ENCODE data around the gene ERVFRD-1. TPM values are rescaled to one million over a fixed set of nuclear protein-coding genes. Genes with fewer than 3 reads are reported as not detected.

Gene ERVFRD-1
- total and polyA plus RNA-seq, 2 of the 13 experiments (the other 11 are each of a cell fraction or from before 2014, with no cell fraction given) = not detected

- TF ChIP-seq ETS1 (CRISPR knock-in tag; IDR thresholded peaks at IDR 0.05) = no peak
- no peak for TF ChIP-seq SP4 (CRISPR knock-in tag; IDR thresholded peaks at IDR 0.05)
- no peak for TF ChIP-seq REPIN1 (CRISPR knock-in tag; IDR thresholded peaks at IDR 0.05; ENCODE audit: borderline replicate concordance, low read depth)
- no peak for TF ChIP-seq ZIK1 (CRISPR knock-in tag; IDR thresholded peaks at IDR 0.05; ENCODE audit: borderline replicate concordance, low read depth)
- no peak for TF ChIP-seq ZBTB39 (CRISPR knock-in tag; IDR thresholded peaks at IDR 0.05)
- no peak for TF ChIP-seq ZNF275 (CRISPR knock-in tag; IDR thresholded peaks at IDR 0.05; ENCODE audit: borderline replicate concordance)
- no peak for TF ChIP-seq FOXA1 (IDR thresholded peaks at IDR 0.05)
- TF ChIP-seq FOXA1 (CRISPR knock-in tag; IDR thresholded peaks at IDR 0.05) = no peak
- TF ChIP-seq ZNF788 (CRISPR knock-in tag; IDR thresholded peaks at IDR 0.05; ENCODE audit: borderline replicate concordance) = no peak
- peak; percentile 66; the same call in 1 of the 2 replicates for TF ChIP-seq ZNF263 (CRISPR knock-in tag; IDR thresholded peaks at IDR 0.05)
- no peak for TF ChIP-seq POLR2G (IDR thresholded peaks at IDR 0.05; ENCODE audit: low read depth, low read length)
- TF ChIP-seq MAZ (IDR thresholded peaks at IDR 0.05; ENCODE audit: borderline replicate concordance, low read depth, low read length) = no peak
- peak; percentile 13; the same call in 1 of the 2 replicates for TF ChIP-seq MAZ (CRISPR knock-in tag; IDR thresholded peaks at IDR 0.05; ENCODE audit: low read depth)
- TF ChIP-seq, protein P1, sequence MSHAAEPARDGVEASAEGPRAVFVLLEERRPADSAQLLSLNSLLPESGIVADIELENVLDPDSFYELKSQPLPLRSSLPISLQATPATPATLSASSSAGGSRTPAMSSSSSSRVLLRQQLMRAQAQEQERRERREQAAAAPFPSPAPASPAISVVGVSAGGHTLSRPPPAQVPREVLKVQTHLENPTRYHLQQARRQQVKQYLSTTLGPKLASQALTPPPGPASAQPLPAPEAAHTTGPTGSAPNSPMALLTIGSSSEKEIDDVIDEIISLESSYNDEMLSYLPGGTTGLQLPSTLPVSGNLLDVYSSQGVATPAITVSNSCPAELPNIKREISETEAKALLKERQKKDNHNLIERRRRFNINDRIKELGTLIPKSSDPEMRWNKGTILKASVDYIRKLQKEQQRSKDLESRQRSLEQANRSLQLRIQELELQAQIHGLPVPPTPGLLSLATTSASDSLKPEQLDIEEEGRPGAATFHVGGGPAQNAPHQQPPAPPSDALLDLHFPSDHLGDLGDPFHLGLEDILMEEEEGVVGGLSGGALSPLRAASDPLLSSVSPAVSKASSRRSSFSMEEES (CRISPR knock-in tag; IDR thresholded peaks at IDR 0.05) = peak; percentile 50; the same call in 1 of the 2 replicates
- no peak for TF ChIP-seq ZNF563 (CRISPR knock-in tag; IDR thresholded peaks at IDR 0.05)
- no peak for TF ChIP-seq ZHX1 (CRISPR knock-in tag; IDR thresholded peaks at IDR 0.05; ENCODE audit: low read depth)
- no peak for TF ChIP-seq ZNF691 (CRISPR knock-in tag; IDR thresholded peaks at IDR 0.05; ENCODE audit: borderline replicate concordance, low read depth)
- no peak for TF ChIP-seq GPN1 (CRISPR knock-in tag; IDR thresholded peaks at IDR 0.05; ENCODE audit: borderline replicate concordance)
- TF ChIP-seq ZNF337 (CRISPR knock-in tag; IDR thresholded peaks at IDR 0.05; ENCODE audit: borderline replicate concordance, low read depth) = 0 out of 2 replicates have a peak, but pooled peaks have one; percentile 12
- TF ChIP-seq KDM6A (CRISPR knock-in tag; IDR thresholded peaks at IDR 0.05; ENCODE audit: low read depth) = no peak
- TF ChIP-seq ZNF205 (CRISPR knock-in tag; IDR thresholded peaks at IDR 0.05) = peak; percentile 66; the same call in 1 of the 2 replicates
Observed at GRCh38 chr6:11144393-11144851, 32.9 kb upstream of the ERVFRD-1 start (continued).

Data from HepG2 (cell line).